CD8-positive, alpha-beta memory T cell (primary cell): ENCODE data around the gene SHOX. TPM values are rescaled to one million over a fixed set of nuclear protein-coding genes. Genes with fewer than 3 reads are reported as not detected.
"Not testable (repeated sequence)": the region's sequence is repeated elsewhere in the genome, so short reads cannot be mapped to it uniquely, and the experiment has no call there.

Experiments used
- CTCF ChIA-PET: fragments of 350-600 bp; sonication (Branson Sonifier 250); formaldehyde crosslinking; loops from one replicate; lab custom pipeline; 2021; ENCODE audit warnings: antibody characterized with exemption; lab: Charles Lee
- POLR2A ChIA-PET: fragments of 350-600 bp; sonication (Branson Sonifier 250); formaldehyde crosslinking; loops from one replicate; lab custom pipeline; 2021; ENCODE audit warnings: antibody characterized with exemption; lab: Charles Lee
- DNase-seq, 5 donors: peaks; one replicate each; pipeline versions ENCODE4 v3.0.0 to v3.0.0-alpha.2; 2020 to 2022; ENCODE audit warnings: mixed read lengths in 1 of 5
- H3K27ac ChIP-seq: one replicate; pipeline ENCODE4 v1.7.0; 2013; ENCODE audit warnings: low read depth, mild to moderate bottlenecking, low read length, moderate library complexity
- H3K27me3 ChIP-seq: 2 replicates; pipeline ENCODE4 v1.7.0; 2013; ENCODE audit warnings: low read length, mild to moderate bottlenecking; ENCODE audit not compliant: insufficient read depth, poor library complexity, severe bottlenecking
- H3K36me3 ChIP-seq: 2 replicates; pipeline ENCODE4 v1.7.0; 2013; ENCODE audit warnings: mild to moderate bottlenecking, low read length, moderate library complexity; ENCODE audit not compliant: insufficient read depth
- H3K4me1 ChIP-seq: 2 replicates; pipeline ENCODE4 v1.7.0; 2013; ENCODE audit warnings: mild to moderate bottlenecking, low read length, moderate library complexity; ENCODE audit not compliant: insufficient read depth
- H3K4me3 ChIP-seq: 2 replicates; pipeline ENCODE4 v1.7.0; 2013; ENCODE audit warnings: mild to moderate bottlenecking, low read length
- H3K9me3 ChIP-seq: 2 replicates; pipeline ENCODE4 v1.7.0; 2013; ENCODE audit warnings: mild to moderate bottlenecking, low read length
- H3K27ac Mint-ChIP-seq, 8 donors: one replicate each; pipeline ENCODE4 v1.8.0; 2020 to 2021; ENCODE audit warnings: mixed read lengths in 8 of 8, mild to moderate bottlenecking in 6 of 8, inconsistent platforms in 3 of 8, moderate library complexity in 3 of 8
- H3K27me3 Mint-ChIP-seq, 2 donors: one replicate each; pipeline ENCODE4 v1.8.0; 2020 to 2021; ENCODE audit warnings: mixed read lengths in 2 of 2, mild to moderate bottlenecking in 1 of 2, moderate library complexity in 1 of 2
- H3K36me3 Mint-ChIP-seq, 3 donors: one replicate each; pipeline ENCODE4 v1.8.0; 2020 to 2021; ENCODE audit warnings: mixed read lengths in 3 of 3, inconsistent platforms in 1 of 3, mild to moderate bottlenecking in 1 of 3
- H3K4me1 Mint-ChIP-seq, 3 donors: one replicate each; pipeline ENCODE4 v1.8.0; 2020 to 2021; ENCODE audit warnings: mixed read lengths in 3 of 3, inconsistent platforms in 1 of 3, mild to moderate bottlenecking in 1 of 3
- H3K4me3 Mint-ChIP-seq, 7 donors: one replicate each; pipeline ENCODE4 v1.8.0; 2020 to 2021; ENCODE audit warnings: mixed read lengths in 7 of 7, mild to moderate bottlenecking in 6 of 7, moderate library complexity in 4 of 7, inconsistent platforms in 2 of 7
- H3K9me3 Mint-ChIP-seq, 5 donors: one replicate each; pipeline ENCODE4 v1.8.0; 2020 to 2022; ENCODE audit warnings: mixed read lengths in 5 of 5, mild to moderate bottlenecking in 3 of 5, moderate library complexity in 2 of 5, inconsistent platforms in 1 of 5
- polyA plus RNA-seq: library from polyadenylated mRNA; unstranded; fragments of 300-500 nt; fragmentation: Illumina TruSeq; gene quantifications from one replicate; pipeline ENCODE4 v1.2.3, GENCODE V29; 2021
- total RNA-seq, 2 experiments: library from RNA; stranded (reverse); gene quantifications; one replicate each; pipeline ENCODE4 v1.2.3, GENCODE V29; 2021

Gene SHOX
- total and polyA plus RNA-seq, 3 experiments from 2014 or later = not detected

- Mint-ChIP-seq H3K27ac (no peak overlapping the region), H3K36me3 (no peaks in the 10 kb centered on the region), H3K27me3 (peaks cover 29 to 39% of the 10 kb centered on the region in 2 donors), H3K9me3 (peaks cover 0 to 18% (median 7%) of the 10 kb centered on the region in 5 donors), H3K4me1 (peaks cover 10 to 20% (median 11%) of the 10 kb centered on the region in 3 donors), H3K4me3 (no peak overlapping the region)
- POLR2A ChIA-PET = no interaction called here
- CTCF ChIA-PET = no interaction called here
- H3K27ac ChIP-seq = no peak overlapping the region
- DNase-seq = no peak
- H3K27me3 ChIP-seq = peaks cover 3% of the 10 kb centered on the region
- no peaks in the 10 kb centered on the region for H3K36me3 ChIP-seq
- no peaks in the 10 kb centered on the region for H3K4me1 ChIP-seq
- no peak overlapping the region for H3K4me3 ChIP-seq
- H3K9me3 ChIP-seq = no peaks in the 10 kb centered on the region
These were observed 6.8 kb upstream of the SHOX start for GRCh38 chrX:623599-624315.

DNA sequence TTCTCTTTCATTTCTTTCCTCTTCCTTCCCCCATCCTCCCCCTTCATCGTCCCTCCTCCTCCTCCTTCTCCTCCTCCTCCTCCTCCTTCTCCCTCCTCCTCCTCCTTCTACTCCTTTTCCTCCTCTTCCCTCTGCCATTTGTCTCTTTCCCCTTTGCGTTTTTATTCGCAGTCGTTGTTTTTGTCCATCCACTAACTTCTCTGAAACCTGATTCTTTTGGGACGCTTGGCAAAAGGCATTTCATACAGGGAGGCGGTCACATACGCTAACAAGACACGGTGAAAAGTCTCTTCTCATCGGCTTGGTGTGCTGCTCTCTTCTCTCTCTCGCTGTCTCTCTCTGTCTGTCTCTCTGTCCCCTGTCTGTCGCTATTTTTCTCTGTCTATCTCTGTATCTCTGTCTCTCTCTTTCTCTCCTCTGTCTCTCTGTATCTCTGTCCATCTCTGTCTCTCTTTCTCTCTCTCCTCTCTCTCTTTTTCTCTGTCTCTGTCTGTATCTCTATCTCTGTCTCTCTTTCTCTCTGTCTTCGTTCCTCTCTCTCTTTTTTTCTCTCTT lies 5.4 kb upstream of the SHOX start:
- peaks cover 0 to 21% (median 12%) of the 10 kb centered on the region in 5 donors for H3K9me3 Mint-ChIP-seq
- Histone ChIP-seq H3K36me3 (no peaks in the 10 kb centered on the region), H3K9me3 (no peaks in the 10 kb centered on the region), H3K27me3 (peaks cover 3% of the 10 kb centered on the region), H3K4me3 (no peak overlapping the region), H3K4me1 (no peaks in the 10 kb centered on the region), H3K27ac (no peak overlapping the region)
- peaks cover 10 to 20% (median 11%) of the 10 kb centered on the region in 3 donors for H3K4me1 Mint-ChIP-seq
- POLR2A ChIA-PET = no interaction called here
- H3K27me3 Mint-ChIP-seq = peaks cover 36 to 46% of the 10 kb centered on the region in 2 donors
- H3K4me3 Mint-ChIP-seq = no peak overlapping the region
- no peak for DNase-seq
- H3K36me3 Mint-ChIP-seq = no peaks in the 10 kb centered on the region
- no peak overlapping the region for H3K27ac Mint-ChIP-seq
- CTCF ChIA-PET = no interaction called here

DNA sequence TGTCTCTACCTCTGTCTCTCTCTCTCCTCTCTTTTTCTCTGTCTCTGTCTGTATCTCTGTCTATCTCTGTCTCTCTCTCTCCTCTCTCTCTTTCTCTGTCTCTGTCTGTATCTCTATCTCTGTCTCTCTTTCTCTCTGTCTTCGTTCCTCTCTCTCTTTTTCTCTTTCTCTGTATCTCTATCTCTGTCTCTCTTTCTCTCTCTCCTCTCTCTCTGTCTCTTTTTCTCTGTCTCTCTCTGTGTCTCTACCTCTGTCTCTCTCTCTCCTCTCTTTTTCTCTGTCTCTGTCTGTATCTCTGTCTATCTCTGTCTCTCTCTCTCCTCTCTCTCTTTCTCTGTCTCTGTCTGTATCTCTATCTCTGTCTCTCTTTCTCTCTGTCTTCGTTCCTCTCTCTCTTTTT lies 4.5 kb upstream of the SHOX start:
- H3K27me3 ChIP-seq, H3K4me3 Mint-ChIP-seq, H3K9me3 ChIP-seq, POLR2A ChIA-PET, H3K27ac ChIP-seq, DNase-seq, H3K4me3 ChIP-seq, H3K36me3 ChIP-seq, H3K4me1 ChIP-seq, CTCF ChIA-PET, H3K36me3 Mint-ChIP-seq: not testable (repeated sequence)
- H3K9me3 Mint-ChIP-seq = peaks cover 0 to 21% (median 12%) of the 10 kb centered on the region in 5 donors
- peaks cover 10 to 20% (median 11%) of the 10 kb centered on the region in 3 donors for H3K4me1 Mint-ChIP-seq
- peaks cover 31 to 44% of the 10 kb centered on the region in 2 donors for H3K27me3 Mint-ChIP-seq
- H3K27ac Mint-ChIP-seq = peak overlapping the region in 1 of 8 donors; percentile 46

DNA sequence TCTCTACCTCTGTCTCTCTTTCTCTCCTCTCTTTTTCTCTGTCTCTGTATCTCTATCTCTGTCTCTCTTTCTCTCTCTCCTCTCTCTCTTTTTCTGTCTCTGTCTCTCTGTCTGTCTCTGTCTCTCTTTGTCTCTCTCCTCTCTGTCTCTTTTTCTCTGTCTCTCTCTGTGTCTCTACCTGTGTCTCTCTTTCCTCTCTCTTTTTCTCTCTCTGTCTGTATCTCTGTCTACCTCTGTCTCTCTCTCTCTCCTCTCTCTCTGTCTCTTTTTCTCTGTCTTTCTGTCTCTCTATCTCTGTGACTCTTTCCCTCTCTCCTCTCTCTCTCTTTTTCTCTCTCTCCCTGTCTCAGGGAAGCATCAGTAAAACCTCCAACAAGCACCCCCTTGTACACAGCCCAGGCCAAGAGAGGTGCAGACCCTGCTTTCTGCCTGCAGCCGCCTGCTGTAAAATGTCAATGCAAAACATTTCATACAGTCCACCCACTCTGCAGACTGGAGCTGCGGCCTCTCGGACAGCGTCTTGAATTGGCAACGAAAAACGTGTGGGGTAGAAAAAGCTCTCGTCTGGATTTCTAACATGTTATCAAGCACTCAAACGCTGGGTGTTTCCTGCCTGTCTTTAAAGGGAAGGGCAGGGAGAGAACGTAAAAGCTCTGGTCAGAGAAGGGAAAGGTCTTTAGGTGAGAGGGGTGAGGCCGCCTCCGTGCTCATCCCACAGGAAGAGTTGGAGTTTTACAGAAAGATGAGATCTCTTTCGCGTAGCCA lies 3.7 kb upstream of the SHOX start:
- no peaks in the 10 kb centered on the region for H3K36me3 Mint-ChIP-seq
- Histone ChIP-seq H3K27me3 (peaks cover 3% of the 10 kb centered on the region), H3K36me3 (no peaks in the 10 kb centered on the region), H3K4me1 (no peaks in the 10 kb centered on the region), H3K27ac (no peak overlapping the region), H3K9me3 (no peaks in the 10 kb centered on the region), H3K4me3 (no peak overlapping the region)
- POLR2A ChIA-PET = no interaction called here
- peak overlapping the region in 1 of 7 donors; percentile 75 for H3K4me3 Mint-ChIP-seq
- H3K27me3 Mint-ChIP-seq = peaks cover 32 to 43% of the 10 kb centered on the region in 2 donors
- CTCF ChIA-PET = no interaction called here
- DNase-seq = no peak
- H3K9me3 Mint-ChIP-seq = peaks cover 0 to 21% (median 12%) of the 10 kb centered on the region in 5 donors
- no peak overlapping the region for H3K27ac Mint-ChIP-seq
- peaks cover 10 to 20% (median 11%) of the 10 kb centered on the region in 3 donors for H3K4me1 Mint-ChIP-seq

DNA sequence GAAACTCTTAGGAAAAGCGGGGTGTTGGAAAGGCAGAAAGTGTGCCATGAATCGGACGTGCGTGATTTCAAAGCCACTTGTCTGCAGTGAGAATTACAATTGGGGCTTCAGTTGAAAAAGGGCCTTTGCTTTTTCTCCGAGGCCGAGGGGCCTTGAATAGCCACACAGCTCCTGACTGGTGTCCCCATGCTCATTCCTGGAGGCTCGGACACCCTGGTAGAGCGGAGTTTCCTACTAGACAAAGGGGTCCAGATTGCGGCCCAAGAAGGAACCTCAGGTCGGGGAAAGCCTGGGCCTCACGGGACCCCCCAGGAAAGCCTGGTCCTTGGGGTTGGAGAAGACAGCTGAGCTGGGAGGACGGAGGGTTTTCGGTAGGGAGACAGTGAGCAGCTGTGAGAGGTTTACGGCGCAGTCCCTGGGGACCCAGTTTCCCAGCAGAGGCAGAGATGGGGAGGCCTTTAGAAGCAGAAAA lies 3.0 kb upstream of the SHOX start:
- peaks cover 0 to 21% (median 12%) of the 10 kb centered on the region in 5 donors for H3K9me3 Mint-ChIP-seq
- ChIA-PET POLR2A (no interaction called here), CTCF (no interaction called here)
- no peak overlapping the region for H3K4me3 ChIP-seq
- H3K36me3 ChIP-seq = no peaks in the 10 kb centered on the region
- peaks cover 8 to 17% (median 10%) of the 10 kb centered on the region in 3 donors for H3K4me1 Mint-ChIP-seq
- H3K27ac Mint-ChIP-seq = no peak overlapping the region
- H3K27me3 Mint-ChIP-seq = peaks cover 37 to 42% of the 10 kb centered on the region in 2 donors
- DNase-seq = no peak
- H3K4me1 ChIP-seq = no peaks in the 10 kb centered on the region
- peak overlapping the region in 1 of 7 donors; percentile 75 for H3K4me3 Mint-ChIP-seq
- H3K36me3 Mint-ChIP-seq = no peaks in the 10 kb centered on the region
- H3K27ac ChIP-seq = no peak overlapping the region
- peaks cover 3% of the 10 kb centered on the region for H3K27me3 ChIP-seq
- no peaks in the 10 kb centered on the region for H3K9me3 ChIP-seq

DNA sequence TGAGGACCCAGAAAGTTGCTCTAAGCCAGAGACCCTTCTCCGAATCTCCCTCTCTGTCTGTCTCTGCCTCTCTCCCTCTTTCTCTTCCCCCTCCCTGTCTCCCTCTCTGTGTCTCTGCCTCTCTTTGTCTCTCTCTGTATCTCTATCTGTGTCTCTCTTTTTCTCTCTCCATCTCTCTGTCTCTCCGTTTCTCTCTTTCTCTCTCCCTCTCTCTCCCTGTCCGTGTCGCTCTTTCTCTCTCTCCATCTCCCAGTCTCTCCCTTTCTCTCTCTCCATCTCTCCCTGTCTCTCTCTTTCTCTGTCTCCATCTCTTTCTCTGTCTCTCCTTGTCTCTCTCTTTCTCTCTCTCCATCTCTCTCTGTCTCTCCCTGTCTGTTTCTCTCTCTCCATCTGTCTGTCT lies 2.6 kb upstream of the SHOX start:
- POLR2A ChIA-PET = no interaction called here
- Histone ChIP-seq H3K36me3 (no peaks in the 10 kb centered on the region), H3K4me1 (no peaks in the 10 kb centered on the region), H3K27me3 (peaks cover 3% of the 10 kb centered on the region), H3K9me3 (no peaks in the 10 kb centered on the region), H3K4me3 (no peak overlapping the region), H3K27ac (no peak overlapping the region)
- Mint-ChIP-seq H3K27ac (peak overlapping the region in 2 of 8 donors; percentile 29), H3K27me3 (peaks cover 41 to 44% of the 10 kb centered on the region in 2 donors), H3K4me3 (no peak overlapping the region), H3K9me3 (peaks cover 0 to 18% (median 12%) of the 10 kb centered on the region in 5 donors), H3K4me1 (peaks cover 5 to 15% (median 10%) of the 10 kb centered on the region in 3 donors), H3K36me3 (no peaks in the 10 kb centered on the region)
- CTCF ChIA-PET = no interaction called here
- DNase-seq = no peak

GRCh38 chrX:629230-630006 lies 1.2 kb upstream of the SHOX start:
- CTCF ChIA-PET = no interaction called here
- Histone ChIP-seq H3K4me3 (no peak overlapping the region), H3K27me3 (peaks cover 3% of the 10 kb centered on the region), H3K4me1 (no peaks in the 10 kb centered on the region), H3K27ac (no peak overlapping the region), H3K36me3 (no peaks in the 10 kb centered on the region), H3K9me3 (no peaks in the 10 kb centered on the region)
- H3K27ac Mint-ChIP-seq = peak overlapping the region in 1 of 8 donors; percentile 60
- H3K9me3 Mint-ChIP-seq = peaks cover 0 to 20% (median 11%) of the 10 kb centered on the region in 5 donors
- DNase-seq = no peak
- H3K36me3 Mint-ChIP-seq = no peaks in the 10 kb centered on the region
- H3K4me1 Mint-ChIP-seq = peaks cover 5 to 7% (median 5%) of the 10 kb centered on the region in 3 donors
- peaks cover 47 to 48% of the 10 kb centered on the region in 2 donors for H3K27me3 Mint-ChIP-seq
- POLR2A ChIA-PET = no interaction called here
- no peak overlapping the region for H3K4me3 Mint-ChIP-seq
